Amniotic stem cell (primary cell): ENCODE results near the gene TGFBR2.
A peak's percentile ranks its signal among the peaks of the same experiment; 100 is the strongest.

Experiments
- DNase-seq: peaks from one replicate; lab custom pipeline; 2025; lab: John Stamatoyannopoulos, UW

TGFBR2 gene

GRCh38 chr3:30692498-30693130 lies 86.2 kb downstream of the TGFBR2 start:
- DNase-seq, result no peak

- peak; percentile 42 for DNase-seq
Measured at GRCh38 chr3:30693470-30694120, 87.2 kb downstream of the TGFBR2 start.

DNA sequence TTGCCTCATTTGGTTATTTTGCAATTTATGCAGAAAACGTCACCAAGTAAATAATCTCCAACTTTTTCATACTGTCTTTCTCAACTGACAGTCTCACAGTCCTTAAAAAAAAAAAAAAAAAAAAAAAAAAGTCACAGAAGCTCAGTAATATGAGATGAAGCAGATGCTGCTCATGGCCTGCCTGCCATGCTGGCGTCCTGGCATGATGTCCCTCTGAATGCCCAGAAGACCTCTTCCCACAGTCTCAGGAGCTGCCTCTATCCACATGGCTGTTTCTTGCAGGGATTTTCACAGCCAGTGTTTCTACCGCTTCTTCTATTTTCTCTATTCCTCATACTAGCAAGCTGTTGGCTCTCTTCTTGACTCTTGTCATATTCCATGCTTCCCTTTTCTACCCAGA lies 87.7 kb downstream of the TGFBR2 start:
- DNase-seq, result no peak

- no peak for DNase-seq
Measured at GRCh38 chr3:30694668-30695067, 88.3 kb downstream of the TGFBR2 start.

DNA sequence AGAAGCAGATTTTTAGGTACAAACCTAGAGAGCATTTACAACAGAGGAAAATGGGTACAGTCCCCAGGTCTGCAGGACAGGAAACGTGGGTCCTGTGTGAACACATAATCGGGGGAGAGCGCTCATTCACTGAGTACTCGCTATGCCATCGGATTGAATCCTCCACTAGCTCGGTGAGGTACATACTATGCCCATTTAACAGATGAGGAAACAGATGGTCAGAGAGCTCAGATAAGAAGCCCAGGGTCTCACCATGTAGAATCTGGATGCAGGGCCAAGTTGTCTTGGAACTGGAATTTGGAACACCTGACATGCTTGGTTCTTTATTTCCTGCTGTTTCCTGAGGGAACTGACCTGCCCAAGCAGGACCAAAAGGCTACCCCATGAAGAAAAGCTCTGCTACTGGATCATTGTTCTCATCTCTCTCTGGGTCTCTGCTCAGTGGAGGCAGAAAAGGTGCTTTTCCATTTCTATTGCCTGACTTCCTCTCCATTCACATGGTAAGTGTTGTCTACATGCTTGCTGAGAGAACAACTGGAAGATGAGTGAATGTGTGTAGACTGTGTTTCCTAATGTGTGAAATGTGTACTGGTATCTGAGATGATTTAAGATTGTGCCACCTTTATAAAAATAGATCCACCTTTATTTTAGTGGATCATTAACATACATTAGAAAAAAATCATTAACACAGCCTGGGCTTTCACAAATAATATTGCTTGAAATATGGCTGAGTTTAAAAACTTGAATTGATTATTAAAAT lies 89.1 kb downstream of the TGFBR2 start:
- no peak for DNase-seq

GRCh38 chr3:30696403-30696819 lies 90.0 kb downstream of the TGFBR2 start:
- no peak for DNase-seq

DNA sequence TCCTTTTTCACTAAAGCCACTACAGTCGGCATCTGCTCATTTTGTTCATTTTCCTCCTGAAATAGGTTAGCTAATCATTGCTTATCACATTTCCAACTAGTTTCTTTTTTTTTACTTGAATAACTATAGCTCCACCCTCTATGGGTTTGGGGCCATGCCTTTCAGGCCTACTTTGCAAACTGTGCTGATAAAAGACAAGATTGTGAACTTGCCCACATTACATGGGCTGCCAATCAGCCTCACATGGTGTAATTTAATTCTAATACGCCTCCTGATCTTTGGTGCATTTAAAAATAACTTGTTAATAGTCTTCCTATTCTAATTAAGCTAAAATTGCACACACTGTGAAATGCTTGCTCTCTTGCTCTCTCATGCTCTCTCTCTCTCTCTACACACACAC lies 90.5 kb downstream of the TGFBR2 start:
- no peak for DNase-seq

- no peak for DNase-seq
Measured at GRCh38 chr3:30698549-30698948, 92.1 kb downstream of the TGFBR2 start.

DNA sequence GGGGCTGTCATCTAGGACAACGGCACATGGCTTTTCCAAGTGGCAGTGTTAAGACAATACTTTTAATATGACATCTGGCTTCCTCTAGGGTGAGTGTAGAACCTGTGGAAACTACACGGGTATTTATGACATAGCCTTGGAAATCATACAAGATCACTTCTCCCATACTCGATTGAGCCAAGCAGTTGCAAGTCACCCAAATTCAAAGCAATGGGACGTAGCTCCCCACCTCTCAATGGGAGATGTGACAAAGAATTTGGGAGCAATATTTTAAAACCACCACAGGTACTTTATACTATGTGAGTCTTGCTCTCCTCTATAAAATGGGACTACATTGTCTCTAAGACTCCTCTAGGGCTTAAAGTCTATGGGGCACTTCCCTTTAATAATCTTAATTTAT lies 93.5 kb downstream of the TGFBR2 start:
- no peak for DNase-seq

DNA sequence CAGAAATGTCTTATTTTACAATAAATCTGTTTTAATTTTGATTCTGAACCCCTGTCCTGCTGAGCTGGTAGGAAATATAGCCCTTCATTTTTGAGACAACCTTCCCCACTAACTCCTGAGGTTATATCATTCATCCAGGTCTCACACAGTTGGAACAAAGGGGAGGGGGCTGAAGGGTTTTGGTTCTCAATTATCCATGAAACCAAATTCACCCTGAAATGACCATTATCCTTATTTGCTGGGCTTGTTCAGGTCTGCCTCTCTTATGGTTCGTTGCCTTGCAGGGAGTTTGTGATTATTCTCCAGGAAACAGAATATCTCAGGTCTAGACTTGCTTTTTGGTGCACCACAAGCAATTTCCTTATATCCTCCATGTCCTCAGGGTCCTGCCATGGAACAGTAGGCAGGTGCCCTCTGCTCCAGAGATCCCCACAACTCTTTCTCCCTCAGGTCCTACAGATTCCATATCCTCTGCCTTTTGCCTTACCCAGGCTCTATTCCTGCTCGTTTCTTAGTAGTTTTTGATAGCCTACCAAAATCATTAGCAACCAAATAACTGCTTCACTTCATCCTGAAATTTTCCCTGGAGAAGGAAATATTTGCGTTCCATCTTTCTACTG lies 94.4 kb downstream of the TGFBR2 start:
- no peak for DNase-seq

DNA sequence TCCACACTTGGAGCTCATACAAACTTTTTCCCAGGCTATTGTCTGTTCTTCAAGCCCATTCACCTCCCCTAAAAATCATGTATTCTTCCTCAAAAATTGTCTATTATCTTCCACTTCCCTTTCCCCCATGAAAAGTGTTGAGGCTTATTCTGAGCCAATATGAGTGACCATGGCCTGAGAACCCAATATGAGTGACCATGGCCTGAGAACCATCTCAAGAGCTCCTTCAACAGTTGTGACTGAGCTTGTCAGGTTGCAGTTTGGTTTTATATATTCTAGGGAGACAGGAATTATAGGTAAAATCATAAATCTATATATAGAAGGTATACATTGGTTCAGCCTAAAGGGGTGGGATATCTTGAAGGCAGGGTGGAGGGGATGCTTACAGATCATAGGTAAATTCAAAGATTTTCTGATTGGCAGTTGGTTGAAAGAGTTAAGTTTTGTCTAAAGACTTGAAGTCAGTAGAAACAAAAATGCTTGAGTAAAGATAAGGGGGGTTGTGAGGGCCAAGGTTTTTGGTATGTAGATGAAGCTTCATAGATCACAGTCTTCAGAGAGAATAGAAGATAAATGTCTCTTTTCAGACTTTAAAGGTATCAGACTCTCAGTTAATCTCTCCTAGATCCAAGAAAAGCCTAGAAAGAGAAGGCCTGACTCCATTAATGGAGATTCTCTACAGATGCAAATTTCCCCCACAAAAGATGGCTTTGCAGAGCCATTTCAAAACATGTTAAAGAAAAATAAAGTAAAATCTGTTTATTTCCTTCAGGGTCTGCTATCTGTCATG lies 95.8 kb downstream of the TGFBR2 start:
- DNase-seq, result no peak

DNA sequence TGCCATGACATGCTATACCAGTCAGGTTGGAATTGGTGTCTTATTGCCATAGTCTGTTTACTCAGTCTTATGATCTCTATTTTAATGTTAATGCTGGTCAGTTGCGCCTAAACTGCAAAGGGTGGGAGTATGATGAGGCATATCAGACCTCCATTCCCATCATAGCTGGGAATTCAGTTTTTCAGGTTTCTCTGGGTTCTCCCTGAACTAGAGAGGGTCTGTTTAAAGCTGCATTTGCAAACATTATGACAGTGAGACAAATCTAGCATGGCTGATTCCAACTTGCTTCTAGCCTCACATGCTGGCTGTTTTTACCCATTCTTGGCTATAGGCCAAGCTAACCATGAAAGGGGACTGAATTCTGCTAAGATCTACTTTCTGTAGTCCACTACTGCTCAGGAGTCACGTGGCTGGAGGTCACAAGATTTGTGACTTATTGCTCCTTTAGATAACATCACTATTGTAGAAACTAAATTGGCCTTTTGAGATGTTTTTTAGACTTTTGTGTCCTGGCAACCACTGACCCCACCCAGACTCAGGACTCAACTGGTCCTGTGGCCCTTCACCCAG lies 96.5 kb downstream of the TGFBR2 start:
- DNase-seq, result no peak

- no peak for DNase-seq
Measured at GRCh38 chr3:30704931-30705890, 98.8 kb downstream of the TGFBR2 start.

GRCh38 chr3:30707825-30708224 lies 101.4 kb downstream of the TGFBR2 start:
- no peak for DNase-seq

- DNase-seq, result no peak
Measured at GRCh38 chr3:30708472-30708871, 102.1 kb downstream of the TGFBR2 start.

DNA sequence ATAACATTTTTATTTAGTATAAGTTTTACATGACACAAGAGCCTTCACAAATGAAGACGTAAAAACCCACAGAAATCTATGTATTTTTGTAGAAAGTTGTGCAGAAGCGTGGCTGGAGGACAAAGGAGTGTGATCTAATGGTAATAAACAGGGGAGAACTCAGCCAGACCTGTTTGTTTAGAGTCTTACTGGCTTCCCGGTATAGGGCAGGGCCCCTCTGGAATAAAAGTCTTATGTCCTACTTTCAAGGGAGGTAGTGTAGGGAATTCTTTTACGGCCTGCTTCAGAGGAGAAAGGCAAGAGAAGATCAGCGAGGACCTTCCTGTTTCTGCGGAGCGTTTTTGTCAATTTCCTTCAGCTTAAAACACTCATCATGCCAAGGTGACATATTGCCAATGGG lies 103.6 kb downstream of the TGFBR2 start:
- no peak for DNase-seq

DNA sequence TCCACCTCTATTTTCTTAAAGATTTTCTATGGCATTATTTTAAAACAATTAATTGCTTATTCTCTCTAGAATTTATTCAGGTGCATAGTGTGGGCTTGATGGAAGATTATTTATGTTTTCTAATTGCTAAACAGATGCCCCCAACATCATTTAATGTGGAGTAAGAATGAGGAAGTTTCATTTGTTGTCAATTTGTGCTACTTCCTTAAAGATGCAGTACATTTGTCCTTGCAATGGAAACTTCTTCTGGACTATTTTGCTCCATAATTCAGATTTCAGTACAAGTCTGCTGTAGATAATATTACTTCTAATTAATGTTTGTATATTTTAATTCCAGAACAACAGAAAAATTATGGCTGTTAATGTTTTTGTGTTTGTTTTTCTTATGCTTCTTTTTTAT lies 104.8 kb downstream of the TGFBR2 start:
- DNase-seq, result no peak

GRCh38 chr3:30711867-30712266 lies 105.5 kb downstream of the TGFBR2 start:
- DNase-seq, result no peak

DNA sequence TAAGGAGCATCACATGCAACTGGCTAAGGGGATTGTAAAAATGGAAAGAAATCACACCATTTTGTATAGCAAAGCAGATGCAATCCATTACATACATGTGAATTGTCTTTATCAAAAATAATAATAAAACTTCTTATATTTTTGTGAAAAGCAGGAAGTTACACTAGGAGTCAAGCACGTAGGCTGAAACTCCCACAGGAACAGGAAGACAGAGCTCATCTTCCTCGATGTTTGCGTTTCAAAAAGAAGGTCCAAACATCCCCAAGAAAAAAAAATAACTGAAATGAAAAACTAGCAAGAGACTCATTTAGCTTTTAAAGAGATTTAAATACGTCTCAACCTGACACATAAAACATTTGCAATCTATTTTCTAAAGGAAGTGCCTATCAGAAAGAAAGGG lies 106.6 kb downstream of the TGFBR2 start:
- DNase-seq, result no peak

DNA sequence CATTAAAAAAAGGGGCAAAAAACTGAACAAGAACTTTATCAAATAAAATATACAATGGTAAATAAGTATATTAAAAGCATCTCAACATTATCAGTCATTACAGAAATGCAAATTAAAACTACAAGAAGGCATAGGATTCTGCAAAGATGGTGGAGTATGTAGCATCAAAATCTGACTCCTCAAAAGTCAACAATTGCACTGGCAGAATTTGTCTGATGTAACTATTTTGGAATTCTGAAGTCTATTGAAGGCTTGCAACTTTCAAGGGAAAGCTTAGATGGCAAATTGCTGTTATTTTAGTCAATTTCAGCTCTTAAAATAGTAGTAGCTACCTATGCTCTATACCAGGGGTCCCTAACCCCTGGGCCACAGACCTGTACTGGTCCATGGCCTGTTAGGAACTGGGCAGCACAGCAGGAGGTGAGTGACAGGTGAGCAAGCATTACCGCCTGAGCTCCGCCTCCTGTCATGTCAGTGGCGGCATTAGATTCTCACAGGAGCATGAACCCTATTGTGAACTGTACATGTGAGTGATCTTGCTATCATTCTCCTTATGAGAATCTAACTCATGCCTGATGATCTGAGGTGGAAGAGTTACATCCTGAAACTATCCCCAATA lies 107.6 kb downstream of the TGFBR2 start:
- DNase-seq, result no peak
